ENCODE data around the gene CDH15. TPM values are rescaled to one million over a fixed set of nuclear protein-coding genes. Genes with fewer than 3 reads are reported as not detected.

Gene CDH15
- total RNA-seq, 2 donors from 2014 or later, result 0.12 TPM; not detected in 1

DNA sequence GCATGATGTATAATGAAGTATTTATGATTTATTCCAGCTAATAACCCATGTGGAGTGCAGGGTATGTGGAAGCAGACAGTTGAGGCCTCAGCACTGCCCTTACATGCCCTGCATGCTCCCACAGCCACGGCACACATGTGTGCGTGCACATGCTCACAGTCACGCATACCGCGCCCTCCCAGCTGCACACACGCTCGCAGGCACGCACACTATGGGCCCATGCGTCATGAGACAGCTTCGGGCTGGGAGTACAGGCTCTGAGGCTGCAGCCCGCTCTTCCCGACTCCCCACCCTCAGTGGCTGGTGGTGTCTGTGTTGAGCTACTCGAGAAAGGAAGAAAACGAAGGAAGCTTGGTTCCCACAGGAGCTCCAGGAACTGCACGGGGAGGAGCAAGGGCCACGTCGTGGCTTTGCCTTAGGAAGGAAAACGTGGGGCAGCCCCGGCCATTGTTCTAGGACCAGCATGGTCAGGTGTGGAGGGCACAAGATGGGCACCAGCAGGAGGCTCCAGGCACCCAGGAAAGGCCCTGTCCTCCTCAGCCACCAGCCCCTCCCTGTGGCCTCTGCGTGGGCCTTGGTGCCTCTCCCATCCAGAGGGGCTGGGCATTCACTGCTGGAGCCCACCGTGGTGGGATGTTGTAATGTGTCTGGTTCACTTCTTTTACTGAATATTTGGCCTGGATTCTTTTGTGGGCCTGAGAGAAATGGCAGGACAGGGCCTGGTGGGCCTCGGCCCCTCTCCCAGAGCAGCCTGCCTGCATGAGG lies 27.5 kb upstream of the CDH15 start:
- Mint-ChIP-seq H3K4me1 (peaks cover 8% of the 10 kb centered on the region), H3K27me3 (no peaks in the 10 kb centered on the region), H3K4me3 (no peak overlapping the region), H3K36me3 (ENCODE audit: low read depth) (peaks cover 6% of the 10 kb centered on the region), H3K27ac (no peak overlapping the region)
- ATAC-seq (no peak), DNase-seq (no peak)
- H3K9me3 ChIP-seq (ENCODE audit: control insufficient read depth, low read length, poor library complexity, severe bottlenecking), result no peaks in the 10 kb centered on the region

DNA sequence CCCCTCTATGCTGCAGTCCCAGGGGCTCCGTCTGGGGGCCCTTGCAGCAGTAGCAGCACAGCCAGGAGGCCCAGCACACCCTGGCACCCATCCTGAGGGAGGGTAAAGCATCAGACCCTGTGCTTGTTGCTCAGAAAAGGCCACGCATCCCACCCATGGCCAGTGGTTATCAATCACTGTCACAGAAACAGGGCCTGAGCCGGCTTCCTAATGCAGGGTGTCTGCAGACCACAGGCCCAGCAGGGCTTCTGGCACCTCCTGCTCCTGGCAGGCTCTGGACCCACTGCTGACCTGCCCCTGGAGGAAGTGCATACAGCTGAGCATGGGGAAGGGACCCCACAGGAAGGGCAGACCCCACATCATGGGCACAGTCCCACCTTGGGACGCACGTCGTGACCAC lies 26.9 kb upstream of the CDH15 start:
- Mint-ChIP-seq H3K4me1 (peaks cover 8% of the 10 kb centered on the region), H3K36me3 (ENCODE audit: low read depth) (peaks cover 6% of the 10 kb centered on the region), H3K4me3 (no peak overlapping the region), H3K27me3 (no peaks in the 10 kb centered on the region), H3K27ac (no peak overlapping the region)
- H3K9me3 ChIP-seq (ENCODE audit: control insufficient read depth, low read length, poor library complexity, severe bottlenecking), result no peaks in the 10 kb centered on the region
- ATAC-seq (no peak), DNase-seq (no peak)

DNA sequence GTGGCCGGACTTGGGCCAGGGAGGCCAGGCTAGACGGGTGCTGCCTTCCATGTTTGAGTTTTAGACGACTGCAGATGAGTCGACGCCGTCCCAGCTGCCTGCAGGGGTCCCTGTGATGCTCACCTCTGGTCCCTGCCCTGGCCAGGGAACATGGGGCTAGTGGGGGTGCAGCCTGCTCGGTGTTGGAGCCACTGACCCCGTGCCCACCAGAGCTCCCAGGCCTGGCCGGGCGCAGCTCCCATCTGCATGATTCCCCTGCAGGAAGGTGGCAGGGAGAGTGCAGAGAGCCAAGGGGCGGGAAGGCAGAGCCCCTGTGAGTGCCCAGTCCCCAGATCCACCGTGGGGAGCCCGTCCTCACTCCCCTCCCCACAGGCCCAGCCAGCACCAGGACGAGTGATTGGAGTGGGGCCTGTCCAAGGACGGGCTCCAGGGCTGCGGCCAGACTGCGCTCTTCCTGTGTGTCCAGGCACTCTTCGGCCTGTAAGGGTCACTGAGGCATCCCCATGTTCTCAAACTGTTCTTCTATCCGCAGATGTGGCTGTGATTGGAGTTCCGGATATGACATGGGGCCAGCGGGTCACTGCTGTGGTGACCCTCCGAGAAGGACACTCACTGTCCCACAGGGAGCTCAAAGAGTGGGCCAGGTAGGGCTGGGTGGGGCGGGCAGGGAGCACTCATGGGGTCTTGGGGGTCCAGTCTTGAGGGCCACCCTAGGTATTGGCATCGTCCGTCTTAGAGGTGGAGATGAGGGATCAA lies 26.0 kb upstream of the CDH15 start:
- Mint-ChIP-seq H3K4me1 (peaks cover 8% of the 10 kb centered on the region), H3K36me3 (ENCODE audit: low read depth) (peaks cover 6% of the 10 kb centered on the region), H3K27ac (no peak overlapping the region), H3K4me3 (no peak overlapping the region), H3K27me3 (no peaks in the 10 kb centered on the region)
- ATAC-seq, result no peak
- DNase-seq, result no peak
- H3K9me3 ChIP-seq (ENCODE audit: control insufficient read depth, low read length, poor library complexity, severe bottlenecking), result no peaks in the 10 kb centered on the region

DNA sequence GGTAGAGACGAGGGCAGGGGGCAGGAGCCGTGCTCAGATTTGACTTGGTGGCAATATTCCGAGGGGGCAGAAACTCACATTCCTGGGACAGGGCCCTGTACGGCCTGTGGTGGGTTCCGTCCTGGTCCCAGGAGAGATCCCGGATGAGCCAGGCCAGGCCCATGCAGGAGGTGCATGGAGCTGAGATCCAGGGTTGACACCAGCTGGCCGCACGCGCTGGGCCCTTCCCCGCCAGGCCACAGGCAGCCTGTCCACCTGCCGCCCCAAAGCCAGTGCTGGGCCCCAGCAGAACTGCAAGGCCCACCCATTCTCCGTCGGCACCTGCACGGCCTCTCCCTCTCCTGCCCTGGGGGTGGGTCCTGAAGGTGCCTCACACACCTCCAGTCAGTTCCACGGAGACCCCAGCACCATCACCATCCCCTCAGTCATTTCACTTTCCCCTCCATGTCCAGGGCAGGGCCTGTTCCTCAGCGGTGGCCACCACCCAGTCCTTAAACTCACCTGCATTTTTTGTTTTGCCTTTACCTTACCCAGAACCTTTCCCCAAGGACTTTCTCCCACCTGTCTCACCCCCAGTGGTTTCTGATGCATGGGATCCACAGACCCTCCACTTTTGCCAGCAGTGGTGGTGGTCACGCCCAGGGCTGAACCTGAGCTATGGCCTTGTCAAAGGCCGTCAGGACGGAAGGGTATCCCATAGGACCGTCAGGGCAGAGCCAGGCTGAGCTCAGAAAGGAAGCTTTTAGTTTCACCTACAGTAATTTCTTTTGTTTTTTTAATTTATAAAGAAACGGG lies 25.1 kb upstream of the CDH15 start:
- Mint-ChIP-seq H3K27ac (no peak overlapping the region), H3K27me3 (no peaks in the 10 kb centered on the region)

DNA sequence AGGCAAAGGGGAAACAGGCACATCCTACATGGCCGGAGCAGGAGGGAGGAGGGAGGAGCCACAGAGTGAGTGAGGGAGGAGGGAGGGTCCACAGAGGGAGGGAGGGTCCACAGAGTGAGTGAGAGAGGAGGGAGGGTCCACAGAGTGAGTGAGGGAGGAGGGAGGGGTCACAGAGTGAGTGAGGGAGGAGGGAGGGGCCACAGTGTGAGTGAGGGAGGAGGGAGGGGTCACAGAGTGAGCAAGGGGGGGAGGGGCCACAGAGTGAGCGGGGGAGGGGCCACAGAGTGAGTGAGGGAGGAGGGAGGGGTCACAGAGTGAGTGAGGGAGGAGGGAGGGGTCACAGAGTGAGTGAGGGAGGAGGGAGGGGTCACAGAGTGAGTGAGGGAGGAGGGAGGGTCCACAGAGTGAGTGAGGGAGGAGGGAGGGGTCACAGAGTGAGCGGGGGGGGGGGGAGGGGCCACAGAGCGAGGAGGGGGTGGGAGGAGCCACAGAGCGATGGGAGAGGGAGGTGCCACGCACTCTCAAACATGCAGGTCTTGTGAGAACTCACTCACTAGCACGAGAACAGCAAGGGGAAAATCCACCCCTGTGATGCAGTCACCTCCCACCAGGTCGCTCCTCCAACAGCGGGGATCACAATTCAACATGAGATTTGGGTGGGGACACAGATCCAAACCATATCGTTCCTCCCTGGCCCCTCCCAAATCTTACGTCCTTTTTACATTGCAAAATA lies 24.3 kb upstream of the CDH15 start:
- H3K27me3 Mint-ChIP-seq, result no peaks in the 10 kb centered on the region
- H3K27ac Mint-ChIP-seq, result no peak overlapping the region
- H3K9me3 ChIP-seq (ENCODE audit: control insufficient read depth, low read length, poor library complexity, severe bottlenecking), result no peaks in the 10 kb centered on the region
- DNase-seq (no peak), ATAC-seq (no peak)
- H3K4me1 Mint-ChIP-seq, result peaks cover 11% of the 10 kb centered on the region
- no peak overlapping the region for H3K4me3 Mint-ChIP-seq
- H3K36me3 Mint-ChIP-seq (ENCODE audit: low read depth), result peaks cover 6% of the 10 kb centered on the region

More for the DNA sequence above, 25.1 kb upstream of the CDH15 start:
- no peaks in the 10 kb centered on the region for H3K9me3 ChIP-seq (ENCODE audit: control insufficient read depth, low read length, poor library complexity, severe bottlenecking)
- ATAC-seq, result no peak
- Mint-ChIP-seq H3K36me3 (ENCODE audit: low read depth) (peaks cover 6% of the 10 kb centered on the region), H3K4me3 (no peak overlapping the region), H3K4me1 (peaks cover 11% of the 10 kb centered on the region)
- DNase-seq, result no peak

DNA sequence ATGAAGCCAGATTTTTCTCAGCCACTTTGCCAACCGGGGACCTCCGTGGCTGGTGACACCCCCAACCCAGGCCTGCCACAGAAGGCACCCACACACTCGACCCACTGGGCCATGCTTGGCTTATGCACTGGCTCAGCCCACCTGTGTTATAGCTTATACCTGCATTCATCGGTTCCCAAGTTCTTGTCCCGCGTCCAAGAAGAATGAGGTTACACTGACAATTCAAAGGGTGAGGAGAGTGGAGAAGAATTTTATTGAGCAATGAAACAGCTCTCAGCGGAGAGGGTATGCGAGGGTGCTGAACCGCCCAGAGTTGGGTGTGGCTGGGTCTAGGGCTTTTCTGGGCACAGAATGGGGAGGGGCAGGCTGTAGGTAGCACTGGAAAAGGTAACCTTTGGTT lies 22.2 kb upstream of the CDH15 start:
- Mint-ChIP-seq H3K27me3 (no peaks in the 10 kb centered on the region), H3K36me3 (ENCODE audit: low read depth) (peaks cover 6% of the 10 kb centered on the region), H3K27ac (peak overlapping the region; percentile 2), H3K4me1 (peaks cover 6% of the 10 kb centered on the region), H3K4me3 (no peak overlapping the region)
- no peaks in the 10 kb centered on the region for H3K9me3 ChIP-seq (ENCODE audit: control insufficient read depth, low read length, poor library complexity, severe bottlenecking)
- ATAC-seq (no peak), DNase-seq (no peak)

DNA sequence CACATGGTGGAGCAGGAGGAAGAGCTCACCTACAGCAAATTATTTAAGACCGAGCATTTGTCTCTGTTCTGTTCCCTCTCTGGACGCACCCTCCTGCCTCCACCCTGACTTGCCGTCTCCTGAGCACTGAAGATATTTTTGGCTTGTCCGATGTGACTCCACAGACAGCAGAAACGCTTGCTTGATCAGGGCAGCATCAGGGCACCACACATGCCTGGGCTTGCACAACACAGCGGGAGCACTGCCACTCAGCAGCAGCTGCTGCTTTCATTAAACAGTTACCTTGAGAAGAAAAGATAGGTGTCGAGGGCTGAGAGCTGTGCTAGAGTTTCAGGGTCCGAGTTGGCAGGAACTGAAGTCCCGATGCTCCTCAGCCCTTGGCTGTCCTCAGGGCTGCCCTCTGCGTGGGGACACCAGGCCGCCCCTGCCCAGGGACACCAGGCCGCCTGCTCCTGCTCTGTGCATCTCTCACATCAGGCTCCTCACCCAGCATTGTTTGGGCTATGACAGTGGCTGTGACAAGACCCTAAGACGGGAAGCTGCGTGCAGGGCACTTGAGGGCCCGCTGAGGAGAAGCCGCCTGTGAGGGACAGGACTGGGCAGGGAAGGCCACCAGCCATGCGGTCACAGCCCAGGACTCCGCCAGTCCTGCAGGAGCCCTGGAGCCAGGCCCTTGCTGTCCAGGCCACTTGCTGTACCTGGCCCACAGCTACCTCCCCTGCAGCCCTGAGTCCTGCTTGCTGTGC lies 21.3 kb upstream of the CDH15 start:
- Mint-ChIP-seq H3K4me3 (no peak overlapping the region), H3K27ac (peak overlapping the region; percentile 2), H3K27me3 (no peaks in the 10 kb centered on the region), H3K36me3 (ENCODE audit: low read depth) (peaks cover 6% of the 10 kb centered on the region), H3K4me1 (peaks cover 6% of the 10 kb centered on the region)
- H3K9me3 ChIP-seq (ENCODE audit: control insufficient read depth, low read length, poor library complexity, severe bottlenecking), result no peaks in the 10 kb centered on the region
- DNase-seq, result no peak
- ATAC-seq, result no peak

DNA sequence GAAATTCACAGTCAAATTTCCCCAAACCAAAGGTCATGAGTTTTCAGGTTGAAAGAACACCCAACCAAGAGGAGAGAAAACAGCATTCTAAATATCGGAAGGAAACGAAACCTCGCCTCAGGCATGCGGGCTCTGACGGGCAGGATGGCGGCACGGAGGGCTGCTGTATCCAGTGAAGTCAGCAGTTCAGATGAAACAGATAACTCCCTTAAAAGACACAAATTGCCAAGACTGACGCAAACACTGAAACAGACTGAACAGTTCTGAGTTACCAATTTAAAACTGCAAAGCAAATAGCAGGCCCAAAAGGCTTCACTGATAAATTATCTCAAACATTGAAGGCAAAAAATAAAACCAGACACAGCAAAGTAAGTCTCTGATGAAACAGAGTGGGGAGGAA lies 20.6 kb upstream of the CDH15 start:
- no peaks in the 10 kb centered on the region for H3K9me3 ChIP-seq (ENCODE audit: control insufficient read depth, low read length, poor library complexity, severe bottlenecking)
- Mint-ChIP-seq H3K27ac (no peak overlapping the region), H3K4me1 (peaks cover 6% of the 10 kb centered on the region), H3K36me3 (ENCODE audit: low read depth) (peaks cover 6% of the 10 kb centered on the region), H3K4me3 (no peak overlapping the region), H3K27me3 (no peaks in the 10 kb centered on the region)
- DNase-seq (no peak), ATAC-seq (no peak)

DNA sequence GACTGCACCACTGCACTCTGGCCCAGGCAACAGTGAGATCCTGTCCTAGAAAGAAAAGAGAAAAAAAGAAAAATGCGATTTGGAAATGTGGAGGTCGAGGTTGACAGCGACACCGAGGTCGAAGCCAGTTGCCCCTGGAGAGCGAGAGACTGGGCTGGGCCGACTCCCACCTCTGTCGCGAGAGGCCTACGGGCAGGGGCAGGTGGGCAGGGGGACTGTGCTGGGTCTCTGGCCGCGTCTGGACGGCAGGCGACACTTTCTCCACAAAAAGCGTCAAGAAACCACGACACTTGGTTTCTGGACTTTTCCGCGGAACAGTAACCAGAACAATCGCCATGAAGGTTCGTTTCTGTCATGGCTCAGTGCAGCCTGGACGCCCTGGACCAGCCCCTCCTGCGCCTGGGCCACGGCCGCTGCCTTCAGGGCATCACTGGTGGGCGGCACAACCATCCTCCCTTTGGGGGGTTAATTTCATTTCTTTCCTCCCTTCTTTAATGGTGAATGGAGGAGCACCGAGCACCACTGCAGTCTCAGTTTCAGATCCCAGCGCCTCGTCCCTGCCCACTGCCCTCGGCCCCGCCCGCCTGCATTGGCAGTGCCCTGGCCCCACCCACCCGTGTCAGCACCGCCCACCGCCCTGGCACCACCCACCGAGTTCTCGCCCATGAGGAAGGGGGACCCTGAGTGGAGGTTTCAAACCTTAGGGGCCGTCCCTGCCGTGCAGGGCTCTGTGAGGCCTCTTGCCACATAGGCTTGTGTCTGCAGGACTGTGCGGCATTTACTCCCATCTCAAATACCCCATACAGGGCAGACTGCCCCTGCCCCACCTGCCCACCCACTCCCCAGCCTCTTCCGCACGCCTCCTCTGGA lies 18.5 kb upstream of the CDH15 start:
- no peaks in the 10 kb centered on the region for H3K9me3 ChIP-seq (ENCODE audit: control insufficient read depth, low read length, poor library complexity, severe bottlenecking)
- no peak overlapping the region for H3K4me3 Mint-ChIP-seq
- ATAC-seq, result peak; percentile 23
- no peak for DNase-seq
- no peak overlapping the region for H3K27ac Mint-ChIP-seq
- peaks cover 3% of the 10 kb centered on the region for H3K36me3 Mint-ChIP-seq (ENCODE audit: low read depth)
- peaks cover 3% of the 10 kb centered on the region for H3K4me1 Mint-ChIP-seq
- H3K27me3 Mint-ChIP-seq, result no peaks in the 10 kb centered on the region

DNA sequence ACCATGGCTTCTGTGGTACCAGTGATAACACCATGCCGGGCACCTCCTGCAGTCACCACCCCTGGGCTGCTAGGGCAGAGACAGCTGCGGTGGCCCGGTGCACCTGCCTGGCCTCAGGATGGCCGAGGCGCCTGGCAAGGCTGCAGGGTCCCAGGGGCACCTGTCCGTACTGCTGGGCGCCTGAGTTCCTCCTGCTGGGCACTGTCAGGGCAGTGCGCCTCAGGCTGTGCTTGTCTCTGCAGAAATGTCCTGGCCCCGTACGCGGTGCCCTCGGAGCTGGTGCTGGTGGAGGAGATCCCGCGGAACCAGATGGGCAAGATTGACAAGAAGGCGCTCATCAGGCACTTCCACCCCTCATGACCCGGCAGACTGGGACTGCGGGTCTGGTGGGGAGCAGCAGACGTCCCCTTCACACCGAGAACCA lies 17.7 kb upstream of the CDH15 start:
- Mint-ChIP-seq H3K27ac (no peak overlapping the region), H3K36me3 (ENCODE audit: low read depth) (peaks cover 2% of the 10 kb centered on the region), H3K4me3 (no peak overlapping the region), H3K4me1 (peaks cover 3% of the 10 kb centered on the region), H3K27me3 (no peaks in the 10 kb centered on the region)
- no peak for DNase-seq
- no peak for ATAC-seq
- no peaks in the 10 kb centered on the region for H3K9me3 ChIP-seq (ENCODE audit: control insufficient read depth, low read length, poor library complexity, severe bottlenecking)

DNA sequence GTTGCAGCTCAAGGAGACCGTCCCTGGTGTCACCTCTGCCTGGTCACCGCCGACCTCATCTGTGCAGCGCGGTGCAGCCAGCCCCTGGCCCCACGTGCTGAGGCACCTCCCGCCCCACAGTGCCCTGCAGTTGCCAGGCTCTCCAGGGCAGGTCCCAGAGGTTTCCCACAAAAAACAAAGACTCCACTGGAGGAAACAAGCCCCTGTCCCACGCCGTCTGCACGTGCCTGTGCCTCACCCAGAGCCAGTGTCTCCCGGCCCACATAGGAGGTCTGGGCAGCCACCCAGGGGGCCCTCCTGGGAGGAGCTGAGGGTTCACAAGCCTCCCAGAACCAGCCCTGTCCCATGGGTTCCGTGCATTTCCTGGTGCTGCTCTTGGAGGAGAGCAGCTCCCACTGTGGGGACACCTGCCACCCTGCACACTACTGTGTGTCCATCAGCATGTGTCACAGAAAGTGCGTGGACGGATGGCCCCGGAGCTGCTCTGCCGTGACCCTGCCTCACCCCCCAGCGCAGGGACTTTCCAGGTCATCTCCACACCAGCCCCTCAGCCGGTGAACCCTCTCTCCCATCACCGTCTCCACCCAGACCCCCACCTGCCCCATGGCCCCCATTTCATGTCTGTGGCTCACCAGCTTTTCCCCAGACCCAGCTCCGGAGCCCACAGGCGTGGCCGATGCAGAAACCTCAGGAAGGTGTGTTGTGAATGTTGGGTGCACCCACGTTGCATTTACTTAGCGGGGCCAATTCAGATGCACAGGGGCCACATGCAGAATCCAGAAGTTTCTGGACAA lies 17.0 kb upstream of the CDH15 start:
- Mint-ChIP-seq H3K4me3 (no peak overlapping the region), H3K36me3 (ENCODE audit: low read depth) (no peaks in the 10 kb centered on the region), H3K4me1 (peaks cover 3% of the 10 kb centered on the region), H3K27ac (peak overlapping the region; percentile 11), H3K27me3 (no peaks in the 10 kb centered on the region)
- no peak for ATAC-seq
- H3K9me3 ChIP-seq (ENCODE audit: control insufficient read depth, low read length, poor library complexity, severe bottlenecking), result no peaks in the 10 kb centered on the region
- DNase-seq, result no peak

All from T-helper 17 cell (primary cell).